ENCODE data around the gene UFD1.

DNA sequence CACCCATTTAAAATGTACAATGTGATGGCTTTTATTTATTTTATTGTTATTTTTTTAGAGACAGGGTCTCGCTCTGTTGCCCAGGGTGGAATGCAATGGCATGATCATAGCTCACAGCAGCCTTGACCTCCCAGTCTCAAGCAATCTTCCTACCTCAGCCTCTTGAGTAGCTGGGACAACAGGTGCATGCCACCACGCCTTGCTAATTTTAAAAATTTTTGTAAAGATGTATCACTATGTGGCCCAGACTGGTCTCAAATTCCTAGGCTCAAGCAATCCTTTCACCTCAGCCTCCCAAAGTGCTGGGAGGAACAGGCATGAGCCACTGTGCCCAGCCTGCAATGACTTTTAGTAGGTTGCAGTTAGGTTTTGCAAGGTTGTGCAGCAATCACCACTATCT is 30.9 kb upstream of the UFD1 start:
- no peak for TF ChIP-seq TEAD1 (CRISPR knock-in tag; IDR thresholded peaks at IDR 0.05)
- TF ChIP-seq, protein P1, sequence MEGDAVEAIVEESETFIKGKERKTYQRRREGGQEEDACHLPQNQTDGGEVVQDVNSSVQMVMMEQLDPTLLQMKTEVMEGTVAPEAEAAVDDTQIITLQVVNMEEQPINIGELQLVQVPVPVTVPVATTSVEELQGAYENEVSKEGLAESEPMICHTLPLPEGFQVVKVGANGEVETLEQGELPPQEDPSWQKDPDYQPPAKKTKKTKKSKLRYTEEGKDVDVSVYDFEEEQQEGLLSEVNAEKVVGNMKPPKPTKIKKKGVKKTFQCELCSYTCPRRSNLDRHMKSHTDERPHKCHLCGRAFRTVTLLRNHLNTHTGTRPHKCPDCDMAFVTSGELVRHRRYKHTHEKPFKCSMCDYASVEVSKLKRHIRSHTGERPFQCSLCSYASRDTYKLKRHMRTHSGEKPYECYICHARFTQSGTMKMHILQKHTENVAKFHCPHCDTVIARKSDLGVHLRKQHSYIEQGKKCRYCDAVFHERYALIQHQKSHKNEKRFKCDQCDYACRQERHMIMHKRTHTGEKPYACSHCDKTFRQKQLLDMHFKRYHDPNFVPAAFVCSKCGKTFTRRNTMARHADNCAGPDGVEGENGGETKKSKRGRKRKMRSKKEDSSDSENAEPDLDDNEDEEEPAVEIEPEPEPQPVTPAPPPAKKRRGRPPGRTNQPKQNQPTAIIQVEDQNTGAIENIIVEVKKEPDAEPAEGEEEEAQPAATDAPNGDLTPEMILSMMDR (IDR thresholded peaks at IDR 0.05), result no peak
- no peak for TF ChIP-seq TEAD4 (CRISPR knock-in tag; IDR thresholded peaks at IDR 0.05)
- TF ChIP-seq CBFB (CRISPR knock-in tag; IDR thresholded peaks at IDR 0.05; ENCODE audit: low read depth), result no peak
- no peak for TF ChIP-seq ELF4 (CRISPR knock-in tag; IDR thresholded peaks at IDR 0.05; ENCODE audit: low read depth)
- TF ChIP-seq JUN (CRISPR knock-in tag; IDR thresholded peaks at IDR 0.05), result no peak
- TF ChIP-seq ZNF512 (CRISPR knock-in tag; IDR thresholded peaks at IDR 0.05; ENCODE audit: borderline replicate concordance), result no peak
- no peak for TF ChIP-seq NR3C1 (CRISPR knock-in tag; conservative IDR thresholded peaks at IDR 0.05; ENCODE audit: low read depth)
- no peak for TF ChIP-seq FOXJ3 (CRISPR knock-in tag; IDR thresholded peaks at IDR 0.05; ENCODE audit: borderline replicate concordance)
- TF ChIP-seq, protein P2, sequence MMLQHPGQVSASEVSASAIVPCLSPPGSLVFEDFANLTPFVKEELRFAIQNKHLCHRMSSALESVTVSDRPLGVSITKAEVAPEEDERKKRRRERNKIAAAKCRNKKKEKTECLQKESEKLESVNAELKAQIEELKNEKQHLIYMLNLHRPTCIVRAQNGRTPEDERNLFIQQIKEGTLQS (CRISPR knock-in tag; conservative IDR thresholded peaks at IDR 0.05), result no peak
